SU-DHL-6 (cell line): ENCODE results near the gene LCNL1.
"Not testable (repeated sequence)": the region's sequence is repeated elsewhere in the genome, so short reads cannot be mapped to it uniquely, and the experiment has no call there.

Source experiments
- CTCF ChIP-seq: fragments of 200-600 bp; sonication (generic); IDR thresholded peaks from one replicate; pipeline ENCODE4 v1.5.1; 2017; ENCODE audit warnings: antibody characterized with exemption, mild to moderate bottlenecking, low read length, moderate library complexity; ENCODE audit not compliant: insufficient read depth, poor library complexity, severe bottlenecking
- EZH2phosphoT487 ChIP-seq: fragments of 200-600 bp; sonication (generic), shearing (Covaris generic); conservative IDR thresholded peaks from 2 replicates; pipeline ENCODE4 v1.6.1; 2018; ENCODE audit warnings: mild to moderate bottlenecking, antibody characterized with exemption, low read length, moderate library complexity, mixed read lengths

DNA sequence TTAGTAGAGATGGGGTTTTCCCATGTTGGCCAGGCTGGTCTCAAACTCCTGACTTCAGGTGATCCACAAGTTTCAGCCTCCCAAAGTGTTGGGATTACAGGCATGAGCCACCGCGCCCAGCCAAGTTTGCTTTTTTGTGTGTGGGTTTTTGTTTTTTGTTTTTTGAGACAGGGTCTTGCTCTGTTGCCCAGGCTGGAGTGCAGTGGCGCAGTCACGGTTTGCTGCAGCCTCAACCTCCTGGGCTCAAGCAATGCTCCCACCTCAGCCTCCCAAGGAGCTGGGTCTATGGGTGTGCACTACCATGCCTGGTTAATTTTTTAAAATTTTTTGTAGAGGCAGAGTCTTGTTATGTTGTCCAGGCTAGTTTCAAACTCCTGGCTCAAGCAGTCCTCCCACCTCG, 50.7 kb downstream of the LCNL1 start:
- TF ChIP-seq CTCF, EZH2phosphoT487: not testable (repeated sequence)
